Measurements from ENCODE around the gene BCL11A. TPM values are rescaled to one million over a fixed set of nuclear protein-coding genes. Genes with fewer than 3 reads are reported as not detected.

The BCL11A gene
- total RNA-seq, 4 donors from 2014 or later = 1.5 to 8.8 (median 3.2) TPM

DNA sequence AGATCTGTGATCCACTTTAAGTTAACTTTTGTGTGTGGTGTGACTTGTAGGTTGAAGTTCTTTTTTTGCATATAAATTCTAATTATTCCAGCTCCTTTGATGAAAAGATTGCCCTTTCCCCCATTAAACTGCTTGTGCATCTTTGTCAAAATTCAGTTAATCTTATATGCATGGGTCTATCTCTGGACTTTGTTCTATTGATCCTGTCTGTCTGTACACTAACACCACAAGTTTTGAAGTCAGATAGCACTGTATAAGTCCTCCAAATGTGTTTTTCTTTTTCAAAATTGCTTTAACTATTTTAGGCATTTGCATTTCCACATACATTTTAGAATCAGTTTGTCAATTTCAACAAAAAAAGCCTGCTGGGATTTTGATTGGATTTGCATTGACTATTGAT lies 137.6 kb downstream of the BCL11A start:
- H3K27me3 ChIP-seq = no peaks in the 10 kb centered on the region
- no peak overlapping the region for H3K27ac ChIP-seq
- intact Hi-C loops (cut with DNase I; ENCODE audit: low total_unique reads) = no loop called here
- H3K4me3 ChIP-seq = no peak overlapping the region
- H3K9me3 ChIP-seq = no peaks in the 10 kb centered on the region
- TF ChIP-seq, protein P1, sequence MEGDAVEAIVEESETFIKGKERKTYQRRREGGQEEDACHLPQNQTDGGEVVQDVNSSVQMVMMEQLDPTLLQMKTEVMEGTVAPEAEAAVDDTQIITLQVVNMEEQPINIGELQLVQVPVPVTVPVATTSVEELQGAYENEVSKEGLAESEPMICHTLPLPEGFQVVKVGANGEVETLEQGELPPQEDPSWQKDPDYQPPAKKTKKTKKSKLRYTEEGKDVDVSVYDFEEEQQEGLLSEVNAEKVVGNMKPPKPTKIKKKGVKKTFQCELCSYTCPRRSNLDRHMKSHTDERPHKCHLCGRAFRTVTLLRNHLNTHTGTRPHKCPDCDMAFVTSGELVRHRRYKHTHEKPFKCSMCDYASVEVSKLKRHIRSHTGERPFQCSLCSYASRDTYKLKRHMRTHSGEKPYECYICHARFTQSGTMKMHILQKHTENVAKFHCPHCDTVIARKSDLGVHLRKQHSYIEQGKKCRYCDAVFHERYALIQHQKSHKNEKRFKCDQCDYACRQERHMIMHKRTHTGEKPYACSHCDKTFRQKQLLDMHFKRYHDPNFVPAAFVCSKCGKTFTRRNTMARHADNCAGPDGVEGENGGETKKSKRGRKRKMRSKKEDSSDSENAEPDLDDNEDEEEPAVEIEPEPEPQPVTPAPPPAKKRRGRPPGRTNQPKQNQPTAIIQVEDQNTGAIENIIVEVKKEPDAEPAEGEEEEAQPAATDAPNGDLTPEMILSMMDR (IDR thresholded peaks at IDR 0.05) = no peak
- TF ChIP-seq POLR2A (IDR thresholded peaks at IDR 0.05) = no peak
- H3K36me3 ChIP-seq = no peaks in the 10 kb centered on the region
- no peaks in the 10 kb centered on the region for H3K4me1 ChIP-seq
- no peak for DNase-seq

DNA sequence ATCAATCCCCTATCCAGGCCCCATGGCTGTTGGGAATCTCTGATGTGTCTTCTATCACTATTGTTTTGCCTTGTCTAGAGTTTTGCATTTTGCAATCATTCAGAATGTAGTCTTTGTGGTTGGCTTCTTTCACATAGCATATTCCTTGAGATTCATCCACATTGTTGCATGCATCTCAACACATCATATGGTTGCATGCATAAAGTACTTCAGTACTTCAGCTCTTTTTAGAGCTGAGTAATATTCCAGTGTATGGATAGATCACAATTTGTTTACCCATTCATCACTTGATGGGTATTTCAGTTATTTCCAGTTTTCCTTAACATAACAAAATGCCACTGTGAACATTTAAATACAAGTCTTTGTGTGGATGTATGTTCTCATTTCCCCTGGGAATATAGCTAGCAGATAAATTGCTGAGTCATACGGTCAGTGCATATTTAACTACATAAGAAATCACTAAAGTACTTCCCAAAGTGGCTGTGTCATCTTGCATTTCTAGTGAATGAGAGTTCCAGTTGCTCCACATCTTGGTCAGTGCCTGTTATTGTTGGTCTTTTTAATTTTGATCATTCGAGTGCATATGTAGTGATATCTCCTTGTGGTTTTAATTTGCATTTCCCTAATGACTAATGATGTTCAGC lies 138.8 kb downstream of the BCL11A start:
- no peaks in the 10 kb centered on the region for H3K36me3 ChIP-seq
- DNase-seq = no peak
- intact Hi-C loops (cut with DNase I; ENCODE audit: low total_unique reads) = no loop called here
- TF ChIP-seq, protein P1 (IDR thresholded peaks at IDR 0.05) = no peak
- TF ChIP-seq POLR2A (IDR thresholded peaks at IDR 0.05) = no peak
- H3K4me1 ChIP-seq = no peaks in the 10 kb centered on the region
- no peak overlapping the region for H3K4me3 ChIP-seq
- H3K9me3 ChIP-seq = no peaks in the 10 kb centered on the region
- H3K27ac ChIP-seq = no peak overlapping the region
- no peaks in the 10 kb centered on the region for H3K27me3 ChIP-seq

DNA sequence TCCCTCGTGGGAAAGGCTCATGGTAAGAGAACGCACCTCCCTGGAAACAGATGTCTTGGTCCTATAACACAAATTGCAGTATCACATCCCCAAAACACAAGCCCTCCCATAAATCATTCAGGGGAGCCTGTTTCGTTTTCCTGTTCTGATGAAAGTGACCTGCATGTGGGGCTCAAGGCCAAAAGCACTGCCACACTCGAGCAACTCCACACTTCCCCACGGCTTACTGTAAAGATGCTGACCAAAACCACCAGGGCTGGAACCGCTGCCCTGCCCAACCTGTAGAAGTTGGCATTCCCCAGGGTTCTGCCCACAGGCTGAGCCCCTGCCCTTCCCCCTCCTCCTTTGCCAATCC lies 139.7 kb downstream of the BCL11A start:
- Histone ChIP-seq H3K27me3 (no peaks in the 10 kb centered on the region), H3K4me1 (no peaks in the 10 kb centered on the region), H3K27ac (no peak overlapping the region), H3K9me3 (no peaks in the 10 kb centered on the region), H3K36me3 (no peaks in the 10 kb centered on the region), H3K4me3 (no peak overlapping the region)
- intact Hi-C loops (cut with DNase I; ENCODE audit: low total_unique reads) = no loop called here
- DNase-seq = no peak
- TF ChIP-seq POLR2A (IDR thresholded peaks at IDR 0.05) = no peak
- TF ChIP-seq, protein P1 (IDR thresholded peaks at IDR 0.05) = no peak

DNA sequence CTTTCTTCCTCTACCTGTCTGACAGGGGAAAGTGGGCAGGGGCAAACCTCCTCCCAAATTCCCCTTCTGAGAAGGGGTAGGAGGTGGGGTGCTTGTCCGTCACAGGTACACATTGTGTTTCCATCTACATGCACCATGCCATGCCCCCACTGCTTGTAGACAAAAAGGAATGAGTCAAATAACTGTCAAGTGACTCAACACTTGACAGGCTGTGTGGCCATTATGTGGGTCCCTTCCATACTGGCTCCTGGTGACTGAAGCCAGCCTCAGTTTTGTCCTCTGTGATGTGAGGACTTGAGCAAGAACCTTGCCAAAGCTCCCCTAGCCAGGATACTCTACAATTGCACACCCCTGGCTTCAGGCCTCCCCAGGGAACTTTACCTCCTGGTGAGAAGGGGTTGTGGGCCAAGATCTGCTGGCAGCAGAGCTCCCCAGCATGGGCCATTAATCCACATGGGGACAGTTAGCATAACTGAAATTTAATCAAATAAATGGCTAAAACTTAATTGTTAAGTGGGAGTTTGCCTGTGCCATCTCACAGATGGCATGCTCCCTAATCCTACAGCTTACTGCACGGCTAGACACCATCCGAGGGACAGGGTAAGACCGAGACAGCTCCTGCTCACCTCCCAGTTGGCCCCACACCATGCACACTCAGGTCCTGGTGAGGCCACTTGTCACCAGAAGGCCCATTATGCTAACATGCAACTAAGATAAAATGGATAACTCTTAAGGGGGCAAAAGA lies 140.2 kb downstream of the BCL11A start:
- no peaks in the 10 kb centered on the region for H3K36me3 ChIP-seq
- H3K4me1 ChIP-seq = no peaks in the 10 kb centered on the region
- intact Hi-C loops (cut with DNase I; ENCODE audit: low total_unique reads) = no loop called here
- TF ChIP-seq, protein P1 (IDR thresholded peaks at IDR 0.05) = no peak
- TF ChIP-seq POLR2A (IDR thresholded peaks at IDR 0.05) = no peak
- no peak overlapping the region for H3K4me3 ChIP-seq
- no peak overlapping the region for H3K27ac ChIP-seq
- H3K9me3 ChIP-seq = no peaks in the 10 kb centered on the region
- DNase-seq = no peak
- no peaks in the 10 kb centered on the region for H3K27me3 ChIP-seq

DNA sequence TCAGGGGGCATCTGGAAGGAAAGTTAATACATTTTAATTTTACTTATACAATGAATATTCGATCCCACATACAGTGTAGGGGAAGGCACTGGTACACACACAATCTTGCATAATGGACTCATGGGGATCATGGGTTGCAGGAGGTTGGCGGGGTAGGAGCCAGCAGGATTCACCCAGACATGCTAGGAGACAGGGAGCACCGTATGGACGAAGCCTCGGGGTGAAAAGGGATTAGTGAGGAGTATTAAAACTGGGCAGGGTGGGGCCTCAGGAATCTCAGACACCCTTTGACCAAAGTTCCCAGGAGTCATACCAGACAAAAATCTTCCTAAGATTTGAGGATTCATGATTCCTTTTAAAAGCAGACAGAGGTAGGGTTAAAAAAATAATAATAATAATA lies 140.8 kb downstream of the BCL11A start:
- Histone ChIP-seq H3K9me3 (no peaks in the 10 kb centered on the region), H3K27me3 (no peaks in the 10 kb centered on the region), H3K27ac (no peak overlapping the region), H3K4me3 (no peak overlapping the region), H3K36me3 (no peaks in the 10 kb centered on the region), H3K4me1 (no peaks in the 10 kb centered on the region)
- DNase-seq = no peak
- intact Hi-C loops (cut with DNase I; ENCODE audit: low total_unique reads) = no loop called here
- TF ChIP-seq, protein P1 (IDR thresholded peaks at IDR 0.05) = no peak
- TF ChIP-seq POLR2A (IDR thresholded peaks at IDR 0.05) = no peak
